Inferior parietal cortex (tissue), 1 donor: ENCODE results near the gene MRPS26.
"Not testable (repeated sequence)": the region's sequence is repeated elsewhere in the genome, so short reads cannot be mapped to it uniquely, and the experiment has no call there.

Experiments used
- DNase-seq: peaks from one replicate; pipeline ENCODE4 v3.0.0-alpha.2; 2016; ENCODE audit errors: extremely low spot score

MRPS26 gene

GRCh38 chr20:3042625-3043024, 3.2 kb upstream of the MRPS26 start:
- no peak for DNase-seq

- DNase-seq, result no peak
These were observed 2.5 kb upstream of the MRPS26 start, which contains the start of gene GNRH2 for GRCh38 chr20:3043322-3043721. TSS of gene GNRH2 (plus strand) at chr20:3043622. CDS start at chr20:3044415, 793 bp downstream.

GRCh38 chr20:3044336-3044965, 1.4 kb upstream of the MRPS26 start:
- DNase-seq, result no peak

GRCh38 chr20:3045042-3045815, 623 bp upstream of the MRPS26 start:
- peak; percentile 34 for DNase-seq

- DNase-seq, result no peak
These were observed 1.0 kb downstream of the MRPS26 start for GRCh38 chr20:3046677-3047462.

GRCh38 chr20:3047486-3048419, 1.9 kb downstream of the MRPS26 start:
- DNase-seq, result no peak

GRCh38 chr20:3051385-3052019, 5.7 kb downstream of the MRPS26 start:
- no peak for DNase-seq

- no peak for DNase-seq
These were observed 13.6 kb downstream of the MRPS26 start for GRCh38 chr20:3059489-3059888.

- DNase-seq, result not testable (repeated sequence)
These were observed 18.3 kb downstream of the MRPS26 start for GRCh38 chr20:3064119-3064518.

- DNase-seq, result no peak
These were observed 21.5 kb downstream of the MRPS26 start for GRCh38 chr20:3067139-3068014.

GRCh38 chr20:3068075-3068474, 22.2 kb downstream of the MRPS26 start:
- no peak for DNase-seq

- no peak for DNase-seq
These were observed 23.4 kb downstream of the MRPS26 start for GRCh38 chr20:3068986-3069900.

GRCh38 chr20:3070725-3071124, 24.9 kb downstream of the MRPS26 start:
- DNase-seq, result no peak

- DNase-seq, result no peak
These were observed 25.4 kb downstream of the MRPS26 start for GRCh38 chr20:3071266-3071609.

GRCh38 chr20:3071610-3072529, 26.0 kb downstream of the MRPS26 start, which contains the start of gene OXT:
TSS of gene OXT (plus strand) at chr20:3071620. CDS start at chr20:3071656, 36 bp downstream.
- DNase-seq, result no peak

- DNase-seq, result no peak
These were observed 26.8 kb downstream of the MRPS26 start for GRCh38 chr20:3072530-3073250.

- DNase-seq, result not testable (repeated sequence)
These were observed 27.4 kb downstream of the MRPS26 start for GRCh38 chr20:3073251-3073643.
